OCI-M2 (cell line): ENCODE measurements around the gene SPATA2L.

Source experiments
- DNase-seq: peaks from one replicate; lab custom pipeline; 2025; ENCODE audit not compliant: unreplicated experiment; lab: John Stamatoyannopoulos, UW

SPATA2L gene

DNA sequence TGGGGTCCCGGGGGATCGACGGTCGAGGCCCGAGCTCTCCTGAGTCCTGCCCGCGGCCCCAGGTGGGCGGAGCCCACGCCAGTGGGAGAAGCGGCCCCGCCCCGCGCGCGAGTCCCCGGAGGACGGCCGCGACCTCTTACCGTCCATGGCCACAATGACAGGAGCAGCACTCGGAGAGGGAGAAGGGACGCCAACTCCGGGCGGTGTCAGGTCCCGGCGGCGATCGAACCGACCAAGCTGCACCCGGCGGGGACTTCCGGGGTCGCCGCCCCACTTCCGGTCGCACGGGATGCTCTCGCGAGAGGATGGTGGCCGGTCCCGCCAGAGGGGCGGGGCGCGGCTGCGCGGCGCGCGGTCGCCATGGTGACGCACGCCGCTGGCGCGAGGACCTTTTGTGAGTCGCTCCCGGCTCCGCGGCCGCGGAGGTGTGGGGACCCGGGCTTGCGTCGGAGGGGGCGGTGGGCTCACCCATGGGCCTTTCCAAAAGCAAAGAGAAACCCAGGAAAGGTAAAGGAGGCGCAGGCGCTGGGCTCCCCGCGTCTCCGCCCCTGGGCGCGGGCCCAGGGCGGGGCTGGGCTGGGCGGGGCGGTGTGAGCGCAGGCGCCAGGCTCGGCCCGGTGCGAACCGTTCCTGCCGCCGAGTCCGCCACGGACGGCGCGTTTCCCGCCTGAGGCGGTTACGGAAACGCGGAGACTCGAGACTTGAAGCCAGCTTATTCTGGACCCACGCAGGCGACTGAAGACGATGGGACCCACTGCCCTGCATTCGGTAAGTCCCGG, 43.9 kb downstream of the SPATA2L start, which contains the start of the genes CHMP1A and SPATA33:
CHMP1A (minus strand) TSS at position 267 of the 779 bp plus-strand sequence; CDS start at position 147, 120 bp downstream.
SPATA33 (plus strand) TSS at position 395 of the 779 bp plus-strand sequence; CDS start at position 471, 76 bp downstream.
- DNase-seq = no peak

- DNase-seq = no peak
Measured at GRCh38 chr16:89656435-89657121, 44.9 kb downstream of the SPATA2L start.

DNA sequence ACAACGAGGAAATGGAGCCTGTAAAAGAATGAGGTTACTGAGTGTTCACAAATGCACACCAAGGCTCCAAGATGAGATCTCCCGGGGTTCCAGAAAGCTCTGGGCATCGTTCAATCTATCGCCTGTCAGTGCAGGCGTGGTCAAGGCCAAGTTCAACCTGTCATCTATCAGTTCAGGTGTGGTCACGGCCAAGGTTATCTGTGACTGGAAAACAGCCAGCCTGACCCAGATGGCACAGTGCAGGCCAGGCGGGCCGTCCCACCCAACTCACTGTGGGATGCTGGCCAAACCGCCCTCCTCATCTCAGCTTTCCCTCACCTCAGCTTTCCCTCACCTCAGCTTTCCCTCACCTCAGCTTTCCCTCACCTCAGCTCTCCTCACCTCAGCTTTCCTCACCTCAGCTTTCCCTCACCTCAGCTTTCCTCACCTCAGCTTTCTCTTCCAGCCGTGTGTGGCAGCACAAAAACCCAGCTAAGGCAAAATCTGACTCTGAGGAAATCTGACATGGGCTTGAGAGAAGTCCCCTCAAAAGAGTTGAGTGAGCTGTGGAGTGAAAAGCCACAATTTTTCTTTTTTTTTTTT, 46.4 kb downstream of the SPATA2L start:
- DNase-seq = no peak

- no peak for DNase-seq
Measured at GRCh38 chr16:89653656-89654295, 47.7 kb downstream of the SPATA2L start.

DNA sequence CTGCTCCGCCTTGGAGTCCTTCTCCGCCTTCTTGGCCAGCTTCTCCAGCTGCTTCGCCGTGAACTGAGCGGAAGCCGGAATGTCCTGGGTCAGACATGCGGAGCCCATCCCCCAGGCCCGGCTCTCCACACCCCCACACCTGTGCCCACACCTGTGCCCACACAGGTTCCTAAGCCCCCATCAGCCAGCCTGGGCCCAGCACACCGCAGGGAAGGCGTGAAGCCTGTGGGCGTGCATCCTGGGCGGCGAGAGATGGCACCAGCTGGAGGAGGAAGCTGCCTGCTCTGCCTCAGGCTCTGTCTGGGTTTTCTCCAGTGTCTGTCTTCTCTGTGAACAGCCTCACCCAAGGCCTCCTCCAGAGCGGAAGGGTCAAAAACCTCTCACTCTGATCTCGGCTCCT, 49.9 kb downstream of the SPATA2L start:
- DNase-seq = no peak

DNA sequence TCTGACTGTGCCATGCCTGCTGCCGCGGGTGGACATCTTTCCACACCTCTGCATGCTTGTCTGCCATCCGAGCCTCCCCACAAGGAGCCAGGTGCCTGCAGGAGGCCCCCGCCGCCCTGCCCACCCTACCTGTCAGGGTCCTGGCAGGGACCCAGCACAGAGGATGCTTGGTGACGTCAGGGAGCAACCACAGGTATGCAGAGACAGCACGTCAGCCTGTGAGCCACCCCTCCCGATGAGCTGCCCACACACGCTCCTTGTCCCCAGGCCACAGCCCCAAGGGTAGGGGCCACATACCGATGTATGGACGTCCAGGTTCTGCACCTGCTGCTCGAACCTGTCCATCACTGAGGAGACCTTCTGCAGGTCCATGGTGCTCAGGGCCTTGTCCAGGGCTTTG, 54.6 kb downstream of the SPATA2L start:
- no peak for DNase-seq
